ENCODE data around the gene ADGRV1. TPM values are rescaled to one million over a fixed set of nuclear protein-coding genes. Genes with fewer than 3 reads are reported as not detected.

The ADGRV1 gene
- total and polyA plus RNA-seq, 9 of the 15 experiments (the other 6 are each of a cell fraction or from before 2014, with no cell fraction given): 21.7 to 156 (median 58.2) TPM

GRCh38 chr5:90638878-90639277, 80.3 kb downstream of the ADGRV1 start (continued):
- TF ChIP-seq ZNF699 (CRISPR knock-in tag; IDR thresholded peaks at IDR 0.05; ENCODE audit: insufficient replicate concordance) (no peak), SUPT5H (IDR thresholded peaks at IDR 0.05) (peak; percentile 23; the same call in 1 of the 2 replicates), STAT5B (CRISPR knock-in tag; IDR thresholded peaks at IDR 0.05) (no peak), FOXK2 (conservative IDR thresholded peaks at IDR 0.05 in 1 of 2, IDR thresholded peaks at IDR 0.05 in 1 of 2; ENCODE audit: low read depth in 2 of 2) (peak in 1 of 2 experiments; percentile 62; a peak in 2 of 4 replicates), MLLT1 (IDR thresholded peaks at IDR 0.05) (peak; percentile 93 to 94), CREB3 (tag; conservative IDR thresholded peaks at IDR 0.05; ENCODE audit: low read depth) (no peak), ZEB2 (IDR thresholded peaks at IDR 0.05) (0 out of 2 replicates have a peak, but pooled peaks have one; percentile 30), HDGF (IDR thresholded peaks at IDR 0.05) (peak; percentile 55; the same call in 1 of the 2 replicates), XRCC3 (IDR thresholded peaks at IDR 0.05) (no peak), TAF7 (tag; IDR thresholded peaks at IDR 0.05) (0 out of 2 replicates have a peak, but pooled peaks have one; percentile 20), TFAM (CRISPR knock-in tag; conservative IDR thresholded peaks at IDR 0.05) (no peak), THRB (CRISPR knock-in tag; conservative IDR thresholded peaks at IDR 0.05) (0 out of 2 replicates have a peak, but pooled peaks have one; percentile 43), SMAD4 (CRISPR knock-in tag; conservative IDR thresholded peaks at IDR 0.05) (peak; percentile 48; the same call in 1 of the 2 replicates), ARID2 (IDR thresholded peaks at IDR 0.05) (peak; percentile 56; the same call in 1 of the 2 replicates), TRIM28 (IDR thresholded peaks at IDR 0.05) (peak; percentile 76; the same call in 1 of the 2 replicates), ZFP30 (CRISPR knock-in tag; IDR thresholded peaks at IDR 0.05; ENCODE audit: borderline replicate concordance) (no peak), CTBP1 (IDR thresholded peaks at IDR 0.05; ENCODE audit: borderline replicate concordance) (no peak), RBM25 (IDR thresholded peaks at IDR 0.05; ENCODE audit: low read depth, low read length, severe bottlenecking) (peak; percentile 71), HMG20B (CRISPR knock-in tag; IDR thresholded peaks at IDR 0.05) (no peak), ETS1 (conservative IDR thresholded peaks at IDR 0.05; ENCODE audit: control insufficient read depth, low read depth, low read length) (no peak), ESRRB (CRISPR knock-in tag; IDR thresholded peaks at IDR 0.05; ENCODE audit: borderline replicate concordance) (no peak), ZKSCAN8 (CRISPR knock-in tag; IDR thresholded peaks at IDR 0.05) (no peak), EGR1 (conservative IDR thresholded peaks at IDR 0.05) (no peak), ZNF785 (CRISPR knock-in tag; IDR thresholded peaks at IDR 0.05) (no peak), TOE1 (IDR thresholded peaks at IDR 0.05; ENCODE audit: borderline replicate concordance) (peak; percentile 51; the same call in 1 of the 2 replicates), TOE1 (CRISPR knock-in tag; IDR thresholded peaks at IDR 0.05; ENCODE audit: borderline replicate concordance, low read depth) (no peak), YBX1 (IDR thresholded peaks at IDR 0.05) (no peak), PURB (CRISPR knock-in tag; IDR thresholded peaks at IDR 0.05; ENCODE audit: low read depth) (no peak)

Measured in K562 (cell line).